ENCODE measurements around the gene ENTREP1.

Gene ENTREP1

GRCh38 chr9:69323861-69324260 is 1.2 kb upstream of the ENTREP1 start:
- no peak for DNase-seq

GRCh38 chr9:69325409-69326212 is 596 bp downstream of the ENTREP1 start:
- DNase-seq: no peak

- DNase-seq: no peak
Measured at GRCh38 chr9:69326261-69326660, 1.2 kb downstream of the ENTREP1 start.

GRCh38 chr9:69330580-69330979 is 5.6 kb downstream of the ENTREP1 start:
- DNase-seq: no peak

GRCh38 chr9:69331444-69331843 is 6.4 kb downstream of the ENTREP1 start:
- DNase-seq: no peak

- no peak for DNase-seq
Measured at GRCh38 chr9:69332067-69332685, 7.2 kb downstream of the ENTREP1 start.

- no peak for DNase-seq
Measured at GRCh38 chr9:69333716-69334115, 8.7 kb downstream of the ENTREP1 start.

GRCh38 chr9:69334317-69334716 is 9.3 kb downstream of the ENTREP1 start:
- no peak for DNase-seq

GRCh38 chr9:69339620-69340019 is 14.6 kb downstream of the ENTREP1 start:
- DNase-seq: no peak

GRCh38 chr9:69340631-69341030 is 15.6 kb downstream of the ENTREP1 start:
- no peak for DNase-seq

- DNase-seq: no peak
Measured at GRCh38 chr9:69342769-69343168, 17.8 kb downstream of the ENTREP1 start.

- DNase-seq: no peak
Measured at GRCh38 chr9:69344459-69344858, 19.4 kb downstream of the ENTREP1 start.

GRCh38 chr9:69346596-69347390 is 21.8 kb downstream of the ENTREP1 start:
- no peak for DNase-seq

- no peak for DNase-seq
Measured at GRCh38 chr9:69347607-69348006, 22.6 kb downstream of the ENTREP1 start.

GRCh38 chr9:69351227-69351626 is 26.2 kb downstream of the ENTREP1 start:
- no peak for DNase-seq

GRCh38 chr9:69355232-69355631 is 30.2 kb downstream of the ENTREP1 start:
- no peak for DNase-seq

- DNase-seq: no peak
Measured at GRCh38 chr9:69357030-69357775, 32.2 kb downstream of the ENTREP1 start.

- DNase-seq: no peak
Measured at GRCh38 chr9:69357821-69358220, 32.8 kb downstream of the ENTREP1 start.

- DNase-seq: no peak
Measured at GRCh38 chr9:69363191-69363590, 38.2 kb downstream of the ENTREP1 start.

GRCh38 chr9:69364510-69365150 is 39.6 kb downstream of the ENTREP1 start:
- DNase-seq: no peak

- DNase-seq: no peak
Measured at GRCh38 chr9:69370430-69370829, 45.4 kb downstream of the ENTREP1 start.

- no peak for DNase-seq
Measured at GRCh38 chr9:69371001-69371400, 46.0 kb downstream of the ENTREP1 start.

GRCh38 chr9:69376651-69377050 is 51.6 kb downstream of the ENTREP1 start:
- DNase-seq: no peak
